HepG2 (cell line): ENCODE measurements around the gene CD300LB.

Experiments
- KLF16 ChIP-seq, 2 experiments: sonication (generic) in 1 of 2; formaldehyde crosslinking in 1 of 2; IDR thresholded peaks; 2 replicates each; pipeline versions ENCODE4 v1.6.1 to v1.8.0; 2016 to 2023; ENCODE audit warnings: missing genetic modification reagents in 2 of 2, missing compliant biosample characterization in 1 of 2
- NFE2 ChIP-seq: sonication (generic); formaldehyde crosslinking; IDR thresholded peaks from 2 replicates; pipeline ENCODE4 v1.4.0; 2020; ENCODE audit warnings: missing genetic modification reagents
- RAD21 ChIP-seq: fragments of 450-650 bp; formaldehyde crosslinking; IDR thresholded peaks from 2 replicates; pipeline ENCODE4 v1.5.0; 2020; ENCODE audit warnings: mild to moderate bottlenecking
- TAF1 ChIP-seq: sonication (generic); formaldehyde crosslinking; IDR thresholded peaks from 2 replicates; pipeline ENCODE4 v1.4.0; 2020; ENCODE audit warnings: missing genetic modification reagents
- ZFP36L1 ChIP-seq: sonication (generic); formaldehyde crosslinking; IDR thresholded peaks from 2 replicates; pipeline ENCODE4 v1.8.0; 2022; ENCODE audit warnings: mild to moderate bottlenecking, missing genetic modification reagents, moderate library complexity
- ZNF274 ChIP-seq: sonication (generic); formaldehyde crosslinking; IDR thresholded peaks from 2 replicates; pipeline ENCODE4 v1.5.1; 2020; ENCODE audit warnings: mild to moderate bottlenecking, missing genetic modification reagents
- ZNF530 ChIP-seq: sonication (generic); formaldehyde crosslinking; IDR thresholded peaks from 2 replicates; pipeline ENCODE4 v1.5.0; 2020; ENCODE audit warnings: low read depth, mild to moderate bottlenecking, missing genetic modification reagents
- ZNF549 ChIP-seq: sonication (generic); formaldehyde crosslinking; IDR thresholded peaks from 2 replicates; pipeline ENCODE4 v1.5.0; 2020; ENCODE audit warnings: missing genetic modification reagents
- ZNF567 ChIP-seq: sonication (generic); formaldehyde crosslinking; IDR thresholded peaks from 2 replicates; pipeline ENCODE4 v1.8.1; 2023; ENCODE audit warnings: mild to moderate bottlenecking, missing genetic modification reagents, borderline replicate concordance
- ZNF709 ChIP-seq: sonication (generic); formaldehyde crosslinking; IDR thresholded peaks from 2 replicates; pipeline ENCODE4 v1.5.0; 2020; ENCODE audit warnings: mild to moderate bottlenecking, missing genetic modification reagents
- TF ChIP-seq, protein P1 (sequence below): sonication (generic); formaldehyde crosslinking; IDR thresholded peaks from 2 replicates; pipeline ENCODE4 v1.5.0; 2020; ENCODE audit warnings: mild to moderate bottlenecking, missing genetic modification reagents, moderate library complexity
- TF ChIP-seq, protein P2 (sequence below): IDR thresholded peaks from 2 replicates; pipeline ENCODE4 v1.6.1; 2016

DNA sequence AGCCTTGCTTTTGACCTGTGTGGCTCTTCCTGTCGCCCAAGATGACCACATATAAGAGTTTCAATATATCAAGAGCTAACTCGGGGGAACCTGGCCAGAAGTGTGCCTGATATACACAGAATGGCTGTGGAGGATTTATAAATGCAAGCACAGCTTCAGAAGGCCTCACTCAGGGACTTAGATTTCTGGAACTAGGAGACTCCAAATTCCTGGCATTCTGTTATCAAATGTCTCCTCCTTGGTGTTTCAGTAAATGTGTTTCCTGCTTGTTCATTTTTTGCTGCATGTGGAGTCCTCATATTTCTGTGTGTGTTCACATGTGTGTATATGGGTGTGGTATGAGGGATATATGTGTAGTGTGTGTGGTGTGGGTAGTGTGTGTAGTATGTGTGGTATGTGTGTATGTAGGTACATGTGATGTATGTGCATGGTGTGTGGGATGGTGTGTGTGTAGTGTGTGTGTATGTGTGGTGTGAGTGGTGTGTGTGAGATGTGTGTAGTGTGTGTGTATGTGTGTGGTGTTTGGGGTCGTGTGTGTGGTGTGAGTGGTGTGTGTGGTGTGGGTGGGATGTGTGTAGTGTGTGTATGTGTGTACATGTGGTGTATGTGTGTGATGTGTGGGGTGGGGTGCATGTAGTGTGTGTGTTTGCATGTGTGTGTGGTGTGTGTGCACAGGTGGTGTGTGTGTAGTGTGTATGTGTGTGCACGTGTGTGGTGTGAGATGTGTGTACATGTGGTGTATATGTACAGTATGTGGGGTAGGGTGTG, 37.0 kb upstream of the CD300LB start:
- TF ChIP-seq NFE2 (CRISPR knock-in tag) = no peak
- no peak for TF ChIP-seq ZNF274 (CRISPR knock-in tag)
- TF ChIP-seq RAD21 = no peak
- no peak for TF ChIP-seq ZNF567 (CRISPR knock-in tag)
- TF ChIP-seq KLF16 (CRISPR knock-in tag; IDR thresholded peaks at IDR 0.05) = no peak
- no peak for TF ChIP-seq ZNF549 (CRISPR knock-in tag)
- TF ChIP-seq TAF1 (CRISPR knock-in tag) = no peak
- TF ChIP-seq ZNF530 = no peak
- TF ChIP-seq ZNF709 (CRISPR knock-in tag) = no peak
- TF ChIP-seq, protein P1, sequence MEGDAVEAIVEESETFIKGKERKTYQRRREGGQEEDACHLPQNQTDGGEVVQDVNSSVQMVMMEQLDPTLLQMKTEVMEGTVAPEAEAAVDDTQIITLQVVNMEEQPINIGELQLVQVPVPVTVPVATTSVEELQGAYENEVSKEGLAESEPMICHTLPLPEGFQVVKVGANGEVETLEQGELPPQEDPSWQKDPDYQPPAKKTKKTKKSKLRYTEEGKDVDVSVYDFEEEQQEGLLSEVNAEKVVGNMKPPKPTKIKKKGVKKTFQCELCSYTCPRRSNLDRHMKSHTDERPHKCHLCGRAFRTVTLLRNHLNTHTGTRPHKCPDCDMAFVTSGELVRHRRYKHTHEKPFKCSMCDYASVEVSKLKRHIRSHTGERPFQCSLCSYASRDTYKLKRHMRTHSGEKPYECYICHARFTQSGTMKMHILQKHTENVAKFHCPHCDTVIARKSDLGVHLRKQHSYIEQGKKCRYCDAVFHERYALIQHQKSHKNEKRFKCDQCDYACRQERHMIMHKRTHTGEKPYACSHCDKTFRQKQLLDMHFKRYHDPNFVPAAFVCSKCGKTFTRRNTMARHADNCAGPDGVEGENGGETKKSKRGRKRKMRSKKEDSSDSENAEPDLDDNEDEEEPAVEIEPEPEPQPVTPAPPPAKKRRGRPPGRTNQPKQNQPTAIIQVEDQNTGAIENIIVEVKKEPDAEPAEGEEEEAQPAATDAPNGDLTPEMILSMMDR (CRISPR knock-in tag) = no peak
- TF ChIP-seq, protein P2, sequence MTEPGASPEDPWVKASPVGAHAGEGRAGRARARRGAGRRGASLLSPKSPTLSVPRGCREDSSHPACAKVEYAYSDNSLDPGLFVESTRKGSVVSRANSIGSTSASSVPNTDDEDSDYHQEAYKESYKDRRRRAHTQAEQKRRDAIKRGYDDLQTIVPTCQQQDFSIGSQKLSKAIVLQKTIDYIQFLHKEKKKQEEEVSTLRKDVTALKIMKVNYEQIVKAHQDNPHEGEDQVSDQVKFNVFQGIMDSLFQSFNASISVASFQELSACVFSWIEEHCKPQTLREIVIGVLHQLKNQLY (CRISPR knock-in tag) = no peak
- TF ChIP-seq ZFP36L1 (CRISPR knock-in tag) = no peak
